ENCODE measurements around the gene RPLP1.

DNA sequence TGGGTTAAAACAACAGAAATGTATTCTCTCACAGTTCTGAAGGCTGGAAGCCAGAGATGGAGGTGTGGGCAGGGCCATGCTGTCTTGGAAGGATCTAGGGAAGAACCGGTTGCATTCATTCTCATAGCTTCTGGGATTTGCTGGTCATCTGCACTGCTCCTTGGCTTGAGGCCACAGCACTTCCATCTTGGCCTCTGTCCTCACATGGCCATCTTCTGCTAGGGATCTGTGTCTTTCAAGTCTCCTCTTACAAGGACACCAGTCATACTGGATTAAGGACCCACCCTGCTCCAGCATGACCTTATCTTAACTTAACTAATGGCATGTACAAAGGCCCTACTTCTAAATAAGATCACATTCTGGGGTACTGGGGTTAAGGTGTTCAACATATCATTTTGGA lies 47.7 kb downstream of the RPLP1 start:
- TF ChIP-seq, protein P1, sequence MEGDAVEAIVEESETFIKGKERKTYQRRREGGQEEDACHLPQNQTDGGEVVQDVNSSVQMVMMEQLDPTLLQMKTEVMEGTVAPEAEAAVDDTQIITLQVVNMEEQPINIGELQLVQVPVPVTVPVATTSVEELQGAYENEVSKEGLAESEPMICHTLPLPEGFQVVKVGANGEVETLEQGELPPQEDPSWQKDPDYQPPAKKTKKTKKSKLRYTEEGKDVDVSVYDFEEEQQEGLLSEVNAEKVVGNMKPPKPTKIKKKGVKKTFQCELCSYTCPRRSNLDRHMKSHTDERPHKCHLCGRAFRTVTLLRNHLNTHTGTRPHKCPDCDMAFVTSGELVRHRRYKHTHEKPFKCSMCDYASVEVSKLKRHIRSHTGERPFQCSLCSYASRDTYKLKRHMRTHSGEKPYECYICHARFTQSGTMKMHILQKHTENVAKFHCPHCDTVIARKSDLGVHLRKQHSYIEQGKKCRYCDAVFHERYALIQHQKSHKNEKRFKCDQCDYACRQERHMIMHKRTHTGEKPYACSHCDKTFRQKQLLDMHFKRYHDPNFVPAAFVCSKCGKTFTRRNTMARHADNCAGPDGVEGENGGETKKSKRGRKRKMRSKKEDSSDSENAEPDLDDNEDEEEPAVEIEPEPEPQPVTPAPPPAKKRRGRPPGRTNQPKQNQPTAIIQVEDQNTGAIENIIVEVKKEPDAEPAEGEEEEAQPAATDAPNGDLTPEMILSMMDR (IDR thresholded peaks at IDR 0.05), result no peak
- TF ChIP-seq POLR2A (IDR thresholded peaks at IDR 0.05), result no peak

All from heart left ventricle (tissue), 13 donors.